H9 (cell line): ENCODE results near the gene CHRM5. TPM values are rescaled to one million over a fixed set of nuclear protein-coding genes. Genes with fewer than 3 reads are reported as not detected.

ENCODE experiments used
- DNase-seq: peaks from one replicate; pipeline ENCODE4 v3.0.0-alpha.2; 2017
- H2AFZ ChIP-seq: one replicate; pipeline ENCODE4 v1.6.1; 2013; ENCODE audit warnings: mild to moderate bottlenecking, low read length, control low read depth, moderate library complexity
- H2AK5ac ChIP-seq: 2 replicates; pipeline ENCODE4 v1.6.1; 2013; ENCODE audit warnings: low read length, control low read depth, mixed read lengths; ENCODE audit not compliant: insufficient read length
- H2BK120ac ChIP-seq: one replicate; pipeline ENCODE4 v1.6.1; 2013; ENCODE audit warnings: low read depth, mild to moderate bottlenecking, low read length, control low read depth, inconsistent platforms; ENCODE audit not compliant: poor library complexity, severe bottlenecking
- H2BK12ac ChIP-seq: 2 replicates; pipeline ENCODE4 v1.6.1; 2013; ENCODE audit warnings: low read length, control low read depth, mixed read lengths, low read depth; ENCODE audit not compliant: insufficient read length
- H2BK15ac ChIP-seq: 2 replicates; pipeline ENCODE4 v1.6.1; 2013; ENCODE audit warnings: low read depth, low read length, control low read depth
- H2BK20ac ChIP-seq: one replicate; pipeline ENCODE4 v1.6.1; 2013; ENCODE audit warnings: low read depth, mild to moderate bottlenecking, low read length, control low read depth, inconsistent platforms; ENCODE audit not compliant: poor library complexity, severe bottlenecking
- H2BK5ac ChIP-seq: 2 replicates; pipeline ENCODE4 v1.6.1; 2013; ENCODE audit warnings: low read length, control low read depth, mixed read lengths; ENCODE audit not compliant: insufficient read length
- H3K14ac ChIP-seq: 2 replicates; pipeline ENCODE4 v1.6.1; 2013; ENCODE audit warnings: low read length, control low read depth; ENCODE audit not compliant: insufficient read depth
- H3K18ac ChIP-seq: 2 replicates; pipeline ENCODE4 v1.6.1; 2013; ENCODE audit warnings: low read depth, mild to moderate bottlenecking, mixed read lengths, low read length, control low read depth; ENCODE audit not compliant: insufficient read length
- H3K23ac ChIP-seq: 2 replicates; pipeline ENCODE4 v1.6.1; 2013; ENCODE audit warnings: low read length, control low read depth, mixed read lengths, low read depth; ENCODE audit not compliant: insufficient read length
- H3K23me2 ChIP-seq: 2 replicates; pipeline ENCODE4 v1.6.1; 2013; ENCODE audit warnings: low read depth, mild to moderate bottlenecking, mixed read lengths, low read length, control low read depth; ENCODE audit not compliant: insufficient read length, poor library complexity, severe bottlenecking
- H3K27ac ChIP-seq: 2 replicates; pipeline ENCODE4 v1.5.1; 2013; ENCODE audit warnings: low read length, control low read depth, mixed read lengths, low read depth; ENCODE audit not compliant: insufficient read length
- H3K27me3 ChIP-seq: 2 replicates; pipeline ENCODE4 v1.6.1; 2013; ENCODE audit warnings: low read length, control low read depth, inconsistent platforms; ENCODE audit not compliant: insufficient read depth
- H3K4ac ChIP-seq: 2 replicates; pipeline ENCODE4 v1.6.1; 2013; ENCODE audit warnings: low read depth, mild to moderate bottlenecking, control low read depth, inconsistent platforms, low read length, moderate library complexity
- H3K4me1 ChIP-seq: 2 replicates; pipeline ENCODE4 v1.6.1; 2013; ENCODE audit warnings: low read length, control low read depth, inconsistent platforms; ENCODE audit not compliant: insufficient read depth
- H3K4me2 ChIP-seq: 2 replicates; pipeline ENCODE4 v1.6.1; 2013; ENCODE audit warnings: low read length, control low read depth, mixed read lengths; ENCODE audit not compliant: insufficient read length, insufficient read depth
- H3K56ac ChIP-seq: 2 replicates; pipeline ENCODE4 v1.6.1; 2013; ENCODE audit warnings: low read depth, mild to moderate bottlenecking, mixed read lengths, low read length, control low read depth; ENCODE audit not compliant: insufficient read length
- H3K79me1 ChIP-seq: 2 replicates; pipeline ENCODE4 v1.6.1; 2013; ENCODE audit warnings: low read depth, mild to moderate bottlenecking, moderate library complexity, low read length, control low read depth, inconsistent platforms; ENCODE audit not compliant: insufficient read depth, poor library complexity, severe bottlenecking
- H3K79me2 ChIP-seq: 2 replicates; pipeline ENCODE4 v1.6.1; 2013; ENCODE audit warnings: low read length, control low read depth, inconsistent platforms; ENCODE audit not compliant: insufficient read depth
- H3K9ac ChIP-seq: 2 replicates; pipeline ENCODE4 v1.6.1; 2013; ENCODE audit warnings: low read length, control low read depth, mixed read lengths; ENCODE audit not compliant: insufficient read length; ENCODE audit errors: extremely low read depth
- H3K9me3 ChIP-seq: one replicate; pipeline ENCODE4 v1.6.1; 2013; ENCODE audit warnings: low read depth, low read length, inconsistent platforms; ENCODE audit not compliant: control insufficient read depth
- H3T11ph ChIP-seq: one replicate; pipeline ENCODE4 v1.6.1; 2013; ENCODE audit warnings: mild to moderate bottlenecking, low read length, control low read depth, inconsistent platforms
- H4K20me1 ChIP-seq: one replicate; pipeline ENCODE4 v1.6.1; 2013; ENCODE audit not compliant: control insufficient read depth, insufficient read length, insufficient read depth
- H4K5ac ChIP-seq: 2 replicates; pipeline ENCODE4 v1.6.1; 2013; ENCODE audit warnings: low read depth, mild to moderate bottlenecking, mixed read lengths, low read length, control low read depth; ENCODE audit not compliant: insufficient read length
- H4K8ac ChIP-seq: replicated peaks from 2 replicates; pipeline ENCODE4 v1.6.1; 2013; ENCODE audit warnings: low read length, control low read depth, mixed read lengths, low read depth; ENCODE audit not compliant: insufficient read length
- H4K91ac ChIP-seq: 2 replicates; pipeline ENCODE4 v1.6.1; 2013; ENCODE audit warnings: low read depth, mild to moderate bottlenecking, moderate library complexity, mixed read lengths, low read length, control low read depth; ENCODE audit not compliant: insufficient read length
- H3K27ac Mint-ChIP-seq, 3 experiments: 2 replicates in 2 of 3; 3 replicates in 1 of 3; pipeline ENCODE4 v1.8.0; 2020 to 2021; ENCODE audit warnings: mixed read lengths in 3 of 3, mild to moderate bottlenecking in 1 of 3, moderate library complexity in 1 of 3
- H3K27me3 Mint-ChIP-seq: 2 replicates; pipeline ENCODE4 v1.8.0; 2021; ENCODE audit warnings: low read depth, mild to moderate bottlenecking, moderate library complexity, mixed read lengths
- H3K36me3 Mint-ChIP-seq, 3 experiments: 2 replicates in 2 of 3; 3 replicates in 1 of 3; pipeline ENCODE4 v1.8.0; 2020 to 2021; ENCODE audit warnings: low read depth in 3 of 3, mixed read lengths in 3 of 3; ENCODE audit not compliant: insufficient read depth in 1 of 3
- H3K4me1 Mint-ChIP-seq, 2 experiments: 2 replicates each; pipeline ENCODE4 v1.8.0; 2020; ENCODE audit warnings: mixed read lengths in 2 of 2
- H3K4me3 Mint-ChIP-seq, 2 experiments: 2 replicates in 1 of 2; 3 replicates in 1 of 2; pipeline ENCODE4 v1.8.0; 2020 to 2021; ENCODE audit warnings: mild to moderate bottlenecking in 2 of 2, mixed read lengths in 2 of 2, moderate library complexity in 1 of 2
- H3K9me3 Mint-ChIP-seq, 2 experiments: 2 replicates in 1 of 2; 3 replicates in 1 of 2; pipeline ENCODE4 v1.8.0; 2020; ENCODE audit warnings: mild to moderate bottlenecking in 2 of 2, mixed read lengths in 2 of 2, moderate library complexity in 1 of 2
- CTCF ChIP-seq: fragments of 200-600 bp; sonication (generic); conservative IDR thresholded peaks from 3 replicates; pipeline ENCODE4 v1.8.0; 2021; ENCODE audit warnings: antibody characterized with exemption, mild to moderate bottlenecking
- WGBS: extraction: QIAGEN DNeasy Blood & Tissue Kit; methylation state at CpG from one replicate; pipeline ENCODE4 v1.1.7; 2013; ENCODE audit warnings: missing lambda C conversion rate, low lambda C conversion rate, mixed read lengths; ENCODE audit not compliant: insufficient read length; ENCODE audit errors: extremely low coverage; 5-methylcytosine and 5-hydroxymethylcytosine counted together
- total RNA-seq: library from RNA; stranded (reverse); gene quantifications from 2 replicates; pipeline ENCODE4 v1.2.1, GENCODE V29; 2021

Gene CHRM5
- total RNA-seq, 1 experiment from 2014 or later, result not detected

GRCh38 chr15:34023907-34024306 is 55.6 kb downstream of the CHRM5 start:
- H3K4me1 Mint-ChIP-seq, result peaks cover 10 to 12% of the 10 kb centered on the region in 2 experiments
- WGBS, result no CpG with 5 or more reads among the region's 1 CpG
- no peak overlapping the region for H2BK20ac ChIP-seq
- no peak overlapping the region for H3K27ac ChIP-seq
- H3K36me3 Mint-ChIP-seq, result peaks cover 8 to 23% (median 15%) of the 10 kb centered on the region in 3 experiments
- no peak overlapping the region for H4K8ac ChIP-seq
- H3K4me2 ChIP-seq, result no peak overlapping the region
- H3K4ac ChIP-seq, result no peak overlapping the region
- no peaks in the 10 kb centered on the region; the same call in 1 of the 2 replicates for H3K79me2 ChIP-seq
- no peaks in the 10 kb centered on the region for H3K27me3 Mint-ChIP-seq
- TF ChIP-seq CTCF, result no peak
- no peaks in the 10 kb centered on the region for H3K79me1 ChIP-seq
- H4K91ac ChIP-seq, result no peak overlapping the region
- H2BK15ac ChIP-seq, result no peak overlapping the region
- no peak overlapping the region for H2AFZ ChIP-seq
- H2BK5ac ChIP-seq, result no peak overlapping the region
- no peak overlapping the region for H3T11ph ChIP-seq
- H4K5ac ChIP-seq, result no peak overlapping the region
- no peak overlapping the region for H2BK12ac ChIP-seq
- H2AK5ac ChIP-seq, result no peak overlapping the region
- no peak overlapping the region for H2BK120ac ChIP-seq
- H3K9me3 Mint-ChIP-seq, result peaks cover 9 to 12% of the 10 kb centered on the region in 2 experiments
- no peaks in the 10 kb centered on the region for H3K9me3 ChIP-seq
- no peaks in the 10 kb centered on the region for H3K4me1 ChIP-seq
- H3K14ac ChIP-seq, result no peak overlapping the region
- no peaks in the 10 kb centered on the region for H3K27me3 ChIP-seq
- no peak overlapping the region for H3K18ac ChIP-seq
- H3K23ac ChIP-seq, result no peak overlapping the region
- H3K23me2 ChIP-seq, result no peaks in the 10 kb centered on the region
- no peak overlapping the region for H3K9ac ChIP-seq
- H3K56ac ChIP-seq, result no peak overlapping the region
- no peak for DNase-seq
- H3K4me3 Mint-ChIP-seq, result no peak overlapping the region
- no peaks in the 10 kb centered on the region for H4K20me1 ChIP-seq
- no peak overlapping the region for H3K27ac Mint-ChIP-seq
